KMS-11 (cell line): ENCODE measurements around the gene C10orf105.

Source experiments
- H2AFZ ChIP-seq: fragments of 200-600 bp; sonication (generic); 2 replicates; pipeline ENCODE4 v1.6.1; 2016; ENCODE audit warnings: antibody characterized with exemption, mixed run types, low read depth
- H3K27ac ChIP-seq: fragments of 200-600 bp; sonication (generic); 2 replicates; pipeline ENCODE4 v1.6.1; 2016; ENCODE audit warnings: mild to moderate bottlenecking, mixed run types
- H3K27me3 ChIP-seq: fragments of 200-600 bp; sonication (generic); 2 replicates; pipeline ENCODE4 v1.6.1; 2017; ENCODE audit warnings: mild to moderate bottlenecking, low read depth, mixed run types, moderate library complexity; ENCODE audit not compliant: insufficient read depth
- H3K36me3 ChIP-seq: fragments of 200-600 bp; sonication (generic); 2 replicates; pipeline ENCODE4 v1.6.1; 2017; ENCODE audit warnings: mild to moderate bottlenecking, mixed run types; ENCODE audit not compliant: insufficient read depth
- H3K4me1 ChIP-seq: fragments of 200-600 bp; sonication (generic); 2 replicates; pipeline ENCODE4 v1.6.1; 2016; ENCODE audit warnings: mild to moderate bottlenecking, low read depth, mixed run types; ENCODE audit not compliant: poor library complexity, severe bottlenecking
- H3K4me2 ChIP-seq: fragments of 200-600 bp; sonication (generic); 2 replicates; pipeline ENCODE4 v1.7.0; 2016; ENCODE audit warnings: mild to moderate bottlenecking, mixed run types
- H3K4me3 ChIP-seq: fragments of 200-600 bp; sonication (generic); IDR thresholded peaks from 2 replicates; pipeline ENCODE4 v1.6.1; 2017; ENCODE audit warnings: low read depth, low read length, mixed read lengths; ENCODE audit not compliant: insufficient read depth
- H3K79me2 ChIP-seq: fragments of 200-600 bp; sonication (generic); 2 replicates; pipeline ENCODE4 v1.6.1; 2016; ENCODE audit warnings: low read depth, mixed run types; ENCODE audit not compliant: insufficient read depth
- H3K9ac ChIP-seq: fragments of 200-600 bp; sonication (generic); 2 replicates; pipeline ENCODE4 v1.6.1; 2016; ENCODE audit warnings: mild to moderate bottlenecking, mixed run types
- H4K20me1 ChIP-seq: fragments of 200-600 bp; sonication (generic); 2 replicates; pipeline ENCODE4 v1.6.1; 2016; ENCODE audit warnings: mild to moderate bottlenecking, mixed run types; ENCODE audit not compliant: insufficient read depth
- CTCF ChIP-seq: fragments of 200-600 bp; sonication (generic); conservative IDR thresholded peaks from 2 replicates; pipeline ENCODE4 v1.6.1; 2017; ENCODE audit warnings: low read depth, mild to moderate bottlenecking, antibody characterized with exemption, low read length, moderate library complexity, mixed read lengths

The C10orf105 gene

GRCh38 chr10:71717551-71717951, 2.0 kb downstream of the C10orf105 start:
- no peaks in the 10 kb centered on the region for H3K36me3 ChIP-seq
- no peaks in the 10 kb centered on the region for H3K4me1 ChIP-seq
- TF ChIP-seq CTCF: no peak
- H3K9ac ChIP-seq: no peak overlapping the region
- no peak overlapping the region for H2AFZ ChIP-seq
- no peak overlapping the region for H3K4me2 ChIP-seq
- no peaks in the 10 kb centered on the region for H3K79me2 ChIP-seq
- peaks cover 32% of the 10 kb centered on the region; the same call in 1 of the 2 replicates for H3K27me3 ChIP-seq
- H3K4me3 ChIP-seq: no peak overlapping the region
- no peaks in the 10 kb centered on the region for H4K20me1 ChIP-seq
- no peak overlapping the region for H3K27ac ChIP-seq

GRCh38 chr10:71717056-71717455, 2.5 kb downstream of the C10orf105 start:
- no peaks in the 10 kb centered on the region for H3K4me1 ChIP-seq
- no peak for TF ChIP-seq CTCF
- H3K27me3 ChIP-seq: peaks cover 32% of the 10 kb centered on the region; the same call in 1 of the 2 replicates
- no peak overlapping the region for H3K9ac ChIP-seq
- no peak overlapping the region for H3K27ac ChIP-seq
- H3K79me2 ChIP-seq: no peaks in the 10 kb centered on the region
- no peaks in the 10 kb centered on the region for H4K20me1 ChIP-seq
- H3K36me3 ChIP-seq: no peaks in the 10 kb centered on the region
- H2AFZ ChIP-seq: no peak overlapping the region
- no peak overlapping the region for H3K4me2 ChIP-seq
- H3K4me3 ChIP-seq: no peak overlapping the region

- Histone ChIP-seq H3K4me1 (no peaks in the 10 kb centered on the region), H2AFZ (no peak overlapping the region), H3K79me2 (no peaks in the 10 kb centered on the region), H3K36me3 (no peaks in the 10 kb centered on the region), H3K27me3 (peaks cover 30% of the 10 kb centered on the region; the same call in 1 of the 2 replicates), H3K9ac (no peak overlapping the region), H3K27ac (no peak overlapping the region), H4K20me1 (no peaks in the 10 kb centered on the region), H3K4me2 (no peak overlapping the region), H3K4me3 (no peak overlapping the region)
- no peak for TF ChIP-seq CTCF
Observed at GRCh38 chr10:71716426-71716825, 3.2 kb downstream of the C10orf105 start.

- no peak for TF ChIP-seq CTCF
- no peaks in the 10 kb centered on the region for H3K4me1 ChIP-seq
- H2AFZ ChIP-seq: no peak overlapping the region
- H3K9ac ChIP-seq: no peak overlapping the region
- H4K20me1 ChIP-seq: no peaks in the 10 kb centered on the region
- H3K79me2 ChIP-seq: no peaks in the 10 kb centered on the region
- H3K27ac ChIP-seq: no peak overlapping the region
- H3K4me2 ChIP-seq: no peak overlapping the region
- peaks cover 28% of the 10 kb centered on the region; the same call in 1 of the 2 replicates for H3K27me3 ChIP-seq
- no peaks in the 10 kb centered on the region for H3K36me3 ChIP-seq
- H3K4me3 ChIP-seq: no peak overlapping the region
Observed at GRCh38 chr10:71715860-71716259, 3.7 kb downstream of the C10orf105 start.
